ENCODE data around the gene SPINK13. TPM values are rescaled to one million over a fixed set of nuclear protein-coding genes. Genes with fewer than 3 reads are reported as not detected.
"Not testable (repeated sequence)": the region's sequence is repeated elsewhere in the genome, so short reads cannot be mapped to it uniquely, and the experiment has no call there.

Gene SPINK13
- total RNA-seq, 1 donor from 2014 or later: not detected

GRCh38 chr5:148259288-148259687 is 9.3 kb upstream of the SPINK13 start:
- Mint-ChIP-seq H3K27ac (ENCODE audit: unreplicated experiment) (no peak overlapping the region), H3K36me3 (ENCODE audit: low read depth) (peaks cover 6% of the 10 kb centered on the region), H3K4me3 (ENCODE audit: unreplicated experiment) (no peak overlapping the region), H3K9me3 (ENCODE audit: low read depth) (peaks cover 31% of the 10 kb centered on the region), H3K4me1 (ENCODE audit: low read depth) (no peaks in the 10 kb centered on the region), H3K27me3 (ENCODE audit: low read depth) (peaks cover 2% of the 10 kb centered on the region)
- TF ChIP-seq CTCF (IDR thresholded peaks at IDR 0.05): no peak
- no peak for DNase-seq (ENCODE audit: low spot score)

DNA sequence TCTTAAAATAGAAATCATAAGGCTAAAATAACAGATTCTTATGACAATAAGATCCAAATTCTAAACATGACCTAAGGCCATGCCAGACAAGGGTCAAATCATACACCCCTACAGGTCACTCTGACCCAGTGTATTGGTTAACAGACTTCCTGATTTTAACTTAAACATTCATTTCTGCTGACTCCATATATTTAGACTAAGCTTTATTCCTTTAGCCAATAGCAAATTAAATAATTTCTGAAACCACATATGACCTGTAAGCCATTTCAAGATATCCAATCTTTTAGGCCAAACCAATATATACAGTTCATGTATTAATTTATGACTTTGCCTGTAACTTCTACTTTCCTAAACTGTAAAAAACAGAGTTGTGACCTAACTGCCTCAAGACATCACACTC is 7.4 kb upstream of the SPINK13 start:
- H3K9me3 Mint-ChIP-seq (ENCODE audit: low read depth): peaks cover 32% of the 10 kb centered on the region
- no peak for DNase-seq (ENCODE audit: low spot score)
- peaks cover 6% of the 10 kb centered on the region for H3K36me3 Mint-ChIP-seq (ENCODE audit: low read depth)
- H3K27ac Mint-ChIP-seq (ENCODE audit: unreplicated experiment): no peak overlapping the region
- H3K27me3 Mint-ChIP-seq (ENCODE audit: low read depth): peaks cover 2% of the 10 kb centered on the region
- TF ChIP-seq CTCF (IDR thresholded peaks at IDR 0.05): no peak
- H3K4me1 Mint-ChIP-seq (ENCODE audit: low read depth): no peaks in the 10 kb centered on the region
- no peak overlapping the region for H3K4me3 Mint-ChIP-seq (ENCODE audit: unreplicated experiment)

DNA sequence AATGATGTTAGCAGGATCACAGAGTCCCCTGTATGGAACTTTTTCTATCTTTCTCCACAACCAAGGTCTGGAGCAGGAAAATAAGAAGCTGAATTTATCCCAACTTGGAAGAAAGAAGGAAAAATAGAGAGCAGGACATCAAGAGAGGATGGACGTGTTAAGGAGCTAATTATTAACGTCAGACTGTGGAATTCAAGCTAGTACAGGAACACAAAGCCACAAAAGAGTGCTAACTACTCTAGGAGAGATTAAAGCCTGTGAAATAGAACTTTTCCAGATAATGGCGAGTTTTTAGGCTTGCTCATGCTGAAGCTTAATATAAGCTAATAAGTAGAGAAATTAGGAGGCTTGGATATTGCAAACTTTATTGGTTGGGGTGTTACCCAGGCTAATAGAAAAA is 632 bp upstream of the SPINK13 start:
- TF ChIP-seq CTCF (IDR thresholded peaks at IDR 0.05): no peak
- Mint-ChIP-seq H3K27ac (ENCODE audit: unreplicated experiment) (no peak overlapping the region), H3K9me3 (ENCODE audit: low read depth) (peaks cover 8% of the 10 kb centered on the region), H3K36me3 (ENCODE audit: low read depth) (no peaks in the 10 kb centered on the region), H3K4me1 (ENCODE audit: low read depth) (no peaks in the 10 kb centered on the region), H3K4me3 (ENCODE audit: unreplicated experiment) (no peak overlapping the region), H3K27me3 (ENCODE audit: low read depth) (peaks cover 4% of the 10 kb centered on the region)
- no peak for DNase-seq (ENCODE audit: low spot score)

GRCh38 chr5:148275129-148275528 is 6.5 kb downstream of the SPINK13 start:
- not testable (repeated sequence) for H3K27me3 Mint-ChIP-seq (ENCODE audit: low read depth); H3K4me3 Mint-ChIP-seq (ENCODE audit: unreplicated experiment); H3K4me1 Mint-ChIP-seq (ENCODE audit: low read depth); H3K27ac Mint-ChIP-seq (ENCODE audit: unreplicated experiment); H3K36me3 Mint-ChIP-seq (ENCODE audit: low read depth); DNase-seq (ENCODE audit: low spot score)
- H3K9me3 Mint-ChIP-seq (ENCODE audit: low read depth): peaks cover 24% of the 10 kb centered on the region

GRCh38 chr5:148280893-148281292 is 12.3 kb downstream of the SPINK13 start:
- H3K4me3 Mint-ChIP-seq (ENCODE audit: unreplicated experiment); H3K4me1 Mint-ChIP-seq (ENCODE audit: low read depth); H3K27ac Mint-ChIP-seq (ENCODE audit: unreplicated experiment); DNase-seq (ENCODE audit: low spot score); H3K36me3 Mint-ChIP-seq (ENCODE audit: low read depth): not testable (repeated sequence)
- Mint-ChIP-seq H3K9me3 (ENCODE audit: low read depth) (peaks cover 24% of the 10 kb centered on the region), H3K27me3 (ENCODE audit: low read depth) (peaks cover 17% of the 10 kb centered on the region)

GRCh38 chr5:148281336-148281735 is 12.7 kb downstream of the SPINK13 start:
- not testable (repeated sequence) for H3K27ac Mint-ChIP-seq (ENCODE audit: unreplicated experiment); H3K36me3 Mint-ChIP-seq (ENCODE audit: low read depth); H3K4me1 Mint-ChIP-seq (ENCODE audit: low read depth); H3K4me3 Mint-ChIP-seq (ENCODE audit: unreplicated experiment); DNase-seq (ENCODE audit: low spot score)
- H3K9me3 Mint-ChIP-seq (ENCODE audit: low read depth): peaks cover 24% of the 10 kb centered on the region
- peaks cover 20% of the 10 kb centered on the region for H3K27me3 Mint-ChIP-seq (ENCODE audit: low read depth)
